ENCODE measurements around the gene CAMK2G. TPM values are rescaled to one million over a fixed set of nuclear protein-coding genes. Genes with fewer than 3 reads are reported as not detected.

The CAMK2G gene
- polyA plus RNA-seq, 2 of the 4 experiments (the other 2 are of a cell fraction): 22.6 to 25.5 TPM

- TF ChIP-seq PBX3 (IDR thresholded peaks at IDR 0.05): peak; percentile 47; the same call in 1 of the 2 replicates
- no peak for TF ChIP-seq MYC (IDR thresholded peaks at IDR 0.05; ENCODE audit: borderline replicate concordance, low read length)
- no peak; the same call in 1 of the 2 replicates for TF ChIP-seq USF2 (IDR thresholded peaks at IDR 0.05)
- no peak for TF ChIP-seq RFX5 (IDR thresholded peaks at IDR 0.05)
- no peak for TF ChIP-seq HEYL (CRISPR knock-in tag; IDR thresholded peaks at IDR 0.05)
These were observed 101.8 kb downstream of the CAMK2G start (continued) for GRCh38 chr10:73772281-73773151.

DNA sequence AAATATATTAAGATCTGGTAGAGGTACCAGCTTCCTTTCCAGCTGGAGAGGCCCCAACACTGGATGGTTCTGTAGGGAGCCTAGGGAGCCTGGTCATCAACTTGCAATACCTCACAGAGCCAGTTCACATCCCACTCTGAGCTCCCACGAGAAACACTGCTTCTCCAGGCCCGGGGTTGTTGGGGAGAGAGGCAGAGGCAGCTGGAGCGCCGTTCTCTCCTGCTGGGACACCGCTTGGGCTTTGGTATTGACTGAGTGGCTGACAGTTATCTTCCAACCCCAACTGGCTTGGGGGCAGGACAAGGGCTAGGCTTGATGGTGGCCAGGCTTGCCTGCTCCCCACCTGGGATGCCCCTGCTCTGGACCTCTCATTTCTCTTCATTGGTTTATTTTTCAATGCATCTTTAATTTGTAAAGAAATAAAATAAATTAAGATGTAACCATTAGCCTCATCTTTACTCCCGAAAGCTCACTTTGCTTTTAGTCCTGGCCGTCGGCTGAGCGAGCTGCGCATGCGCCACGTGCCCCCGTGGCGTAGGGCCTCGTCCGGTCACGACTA, 102.6 kb downstream of the CAMK2G start:
- TF ChIP-seq REST (IDR thresholded peaks at IDR 0.05) (no peak), USF2 (IDR thresholded peaks at IDR 0.05) (peak; percentile 36; the same call in 1 of the 2 replicates)
- CTCF ChIA-PET: interaction anchor here (0.6 to 2.2 kb wide), 7 partner anchors 9 to 242 kb away, joined by 3 to 11 read pairs (median 4); partner anchors contain the start of gene CHCHD1
- ATAC-seq: peak; percentile 54 to 61
- POLR2A ChIA-PET: interaction anchor here (0.6 to 2.8 kb wide), 10 partner anchors 9 to 334 kb away, joined by 3 to 24 read pairs (median 6); partner anchors contain the start of genes CHCHD1, SEC24C and ZSWIM8
- DNase-seq (ENCODE audit: low read depth in 1 of 2, low spot score in 1 of 2): peak; percentile 82 to 90
- 15% methylated on average over 17 of the region's 17 CpGs for WGBS (ENCODE audit: missing lambda C conversion rate)
- peak overlapping the region; percentile 58 for H3K4me3 ChIP-seq
- peak overlapping the region; percentile 94 to 95 for H3K27ac ChIP-seq
- H3K4me2 ChIP-seq: peak overlapping the region; percentile 89
- FAIRE-seq: no peak
- no peaks in the 10 kb centered on the region for H3K9me3 ChIP-seq
- peaks cover 27% of the 10 kb centered on the region for H3K4me1 ChIP-seq

DNA sequence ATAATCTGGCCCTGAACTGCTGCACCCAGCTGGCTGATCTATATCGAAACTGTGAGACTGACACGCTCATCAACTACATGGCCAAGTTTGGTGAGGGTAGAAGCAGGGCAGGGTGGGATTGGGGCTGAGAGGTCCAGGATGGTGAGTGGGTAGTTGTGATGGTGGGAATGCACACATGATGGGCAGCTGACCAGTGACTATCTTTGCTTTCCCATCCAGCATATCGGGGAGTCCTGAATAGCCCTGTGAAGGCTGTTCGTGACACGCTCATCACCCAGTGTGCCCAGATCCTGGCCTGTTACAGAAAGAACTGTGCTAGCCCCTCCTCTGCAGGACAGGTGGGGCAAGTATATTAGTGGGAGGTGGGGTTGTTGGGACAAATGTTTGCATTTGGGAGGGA, 105.0 kb downstream of the CAMK2G start:
- CTCF ChIA-PET: interaction anchor here (2.2 to 2.4 kb wide), 2 partner anchors 10 to 15 kb away, joined by 6 to 10 read pairs; partner anchors contain the start of gene ZSWIM8
- no peak for FAIRE-seq
- TF ChIP-seq MYC (IDR thresholded peaks at IDR 0.05; ENCODE audit: borderline replicate concordance, low read length) (no peak), PBX3 (IDR thresholded peaks at IDR 0.05) (no peak), FOSL2 (IDR thresholded peaks at IDR 0.05) (no peak), FOSL2 (CRISPR knock-in tag; IDR thresholded peaks at IDR 0.05) (no peak), CHD4 (IDR thresholded peaks at IDR 0.05; ENCODE audit: borderline replicate concordance) (no peak), E2F6 (IDR thresholded peaks at IDR 0.05; ENCODE audit: borderline replicate concordance, low read depth) (no peak), ESRRA (IDR thresholded peaks at IDR 0.05; ENCODE audit: borderline replicate concordance, low read length) (no peak), BHLHE40 (IDR thresholded peaks at IDR 0.05; ENCODE audit: low read depth, low read length) (no peak), KDM1A (IDR thresholded peaks at IDR 0.05; ENCODE audit: low read depth) (no peak), GATA3 (IDR thresholded peaks at IDR 0.05; ENCODE audit: borderline replicate concordance) (no peak), RFX5 (IDR thresholded peaks at IDR 0.05) (no peak), JUNB (IDR thresholded peaks at IDR 0.05) (no peak), HES2 (IDR thresholded peaks at IDR 0.05) (no peak), ZSCAN20 (CRISPR knock-in tag; IDR thresholded peaks at IDR 0.05) (no peak), KDM5A (IDR thresholded peaks at IDR 0.05) (no peak), RAD21 (conservative IDR thresholded peaks at IDR 0.05 in 1 of 2, IDR thresholded peaks at IDR 0.05 in 1 of 2) (no peak), CBX8 (IDR thresholded peaks at IDR 0.05) (no peak), CHD2 (IDR thresholded peaks at IDR 0.05; ENCODE audit: low read length, partially characterized antibody) (no peak), HOXB5 (CRISPR knock-in tag; IDR thresholded peaks at IDR 0.05) (no peak)

More for the DNA sequence above, 105.0 kb downstream of the CAMK2G start:
- DNase-seq (ENCODE audit: low read depth in 1 of 2, low spot score in 1 of 2): no peak
- Histone ChIP-seq H3K27ac (no peak overlapping the region), H3K4me2 (no peak overlapping the region), H3K4me3 (no peak overlapping the region), H3K9me3 (no peaks in the 10 kb centered on the region), H3K4me1 (peaks cover 17% of the 10 kb centered on the region)
- POLR2A ChIA-PET: interaction anchor here (1.6 kb wide), 1 partner anchor 39 kb away, joined by 3 read pairs; no protein-coding TSS in a partner anchor
- no peak for ATAC-seq
- WGBS (ENCODE audit: missing lambda C conversion rate): 93% methylated on average over 5 of the region's 5 CpGs
